ENCODE results near the gene PRKAB1. TPM values are rescaled to one million over a fixed set of nuclear protein-coding genes. Genes with fewer than 3 reads are reported as not detected.

PRKAB1 gene
- total RNA-seq, 2 donors from 2014 or later = 18.2 to 63.7 TPM

- Mint-ChIP-seq H3K27ac (peak overlapping the region in 1 of 2 donors; percentile 61), H3K9me3 (no peaks in the 10 kb centered on the region), H3K36me3 (peaks cover 48 to 65% of the 10 kb centered on the region in 2 donors)
- ATAC-seq (no peak), DNase-seq (ENCODE audit: low spot score in 2 of 2) (no peak)
Observed at GRCh38 chr12:119676022-119676421, 8.1 kb downstream of the PRKAB1 start.

- ATAC-seq (no peak), DNase-seq (ENCODE audit: low spot score in 2 of 2) (no peak)
- no peaks in the 10 kb centered on the region for H3K9me3 Mint-ChIP-seq
- H3K36me3 Mint-ChIP-seq = peaks cover 48 to 60% of the 10 kb centered on the region in 2 donors
- H3K27ac Mint-ChIP-seq = peak overlapping the region in 1 of 2 donors; percentile 61
Observed at GRCh38 chr12:119676573-119676972, 8.6 kb downstream of the PRKAB1 start.

- Mint-ChIP-seq H3K36me3 (peaks cover 36 to 48% of the 10 kb centered on the region in 2 donors), H3K9me3 (no peaks in the 10 kb centered on the region)
Observed at GRCh38 chr12:119678459-119678858, 10.5 kb downstream of the PRKAB1 start.

GRCh38 chr12:119679081-119679480 is 11.1 kb downstream of the PRKAB1 start:
- no peak for DNase-seq (ENCODE audit: low spot score in 2 of 2)
- peaks cover 33 to 48% of the 10 kb centered on the region in 2 donors for H3K36me3 Mint-ChIP-seq
- H3K9me3 Mint-ChIP-seq = no peaks in the 10 kb centered on the region
- H3K27ac Mint-ChIP-seq = no peak overlapping the region
- ATAC-seq = no peak

More at GRCh38 chr12:119678459-119678858, 10.5 kb downstream of the PRKAB1 start:
- DNase-seq (ENCODE audit: low spot score in 2 of 2) (no peak), ATAC-seq (no peak)
- H3K27ac Mint-ChIP-seq = no peak overlapping the region

GRCh38 chr12:119679490-119679889 is 11.6 kb downstream of the PRKAB1 start:
- Mint-ChIP-seq H3K27ac (peak overlapping the region in 1 of 2 donors; percentile 87), H3K9me3 (no peaks in the 10 kb centered on the region), H3K36me3 (peaks cover 29 to 44% of the 10 kb centered on the region in 2 donors)
- DNase-seq (ENCODE audit: low spot score in 2 of 2) = no peak
- no peak for ATAC-seq

- H3K36me3 Mint-ChIP-seq = peaks cover 22 to 36% of the 10 kb centered on the region in 2 donors
Observed at GRCh38 chr12:119681111-119681510, 13.2 kb downstream of the PRKAB1 start.

GRCh38 chr12:119681728-119682638 is 14.1 kb downstream of the PRKAB1 start:
- DNase-seq (ENCODE audit: low spot score in 2 of 2) (no peak), ATAC-seq (peak in 1 of 2 donors; percentile 74)
- peaks cover 15 to 31% of the 10 kb centered on the region in 2 donors for H3K36me3 Mint-ChIP-seq
- H3K27ac Mint-ChIP-seq = peak overlapping the region; percentile 87 to 96
- H3K9me3 Mint-ChIP-seq = no peaks in the 10 kb centered on the region

More at GRCh38 chr12:119681111-119681510, 13.2 kb downstream of the PRKAB1 start:
- ATAC-seq (no peak), DNase-seq (ENCODE audit: low spot score in 2 of 2) (no peak)
- Mint-ChIP-seq H3K9me3 (no peaks in the 10 kb centered on the region), H3K27ac (peak overlapping the region in 1 of 2 donors; percentile 87)

GRCh38 chr12:119682639-119683252 is 14.8 kb downstream of the PRKAB1 start:
- ATAC-seq = peak in 1 of 2 donors; percentile 21
- H3K27ac Mint-ChIP-seq = peak overlapping the region; percentile 79 to 87
- peaks cover 12 to 33% of the 10 kb centered on the region in 2 donors for H3K36me3 Mint-ChIP-seq
- DNase-seq (ENCODE audit: low spot score in 2 of 2) = no peak
- no peaks in the 10 kb centered on the region for H3K9me3 Mint-ChIP-seq

- Mint-ChIP-seq H3K36me3 (peaks cover 12 to 39% of the 10 kb centered on the region in 2 donors), H3K9me3 (no peaks in the 10 kb centered on the region), H3K27ac (peak overlapping the region in 1 of 2 donors; percentile 87)
- no peak for ATAC-seq
- DNase-seq (ENCODE audit: low spot score in 2 of 2) = no peak
Observed at GRCh38 chr12:119683413-119683812, 15.5 kb downstream of the PRKAB1 start.

GRCh38 chr12:119683816-119684215 is 15.9 kb downstream of the PRKAB1 start:
- ATAC-seq (no peak), DNase-seq (ENCODE audit: low spot score in 2 of 2) (no peak)
- H3K36me3 Mint-ChIP-seq = peaks cover 12 to 39% of the 10 kb centered on the region in 2 donors
- H3K9me3 Mint-ChIP-seq = no peaks in the 10 kb centered on the region
- H3K27ac Mint-ChIP-seq = peak overlapping the region in 1 of 2 donors; percentile 87

- no peak overlapping the region for H3K27ac Mint-ChIP-seq
- DNase-seq (ENCODE audit: low spot score in 2 of 2) (no peak), ATAC-seq (no peak)
- H3K36me3 Mint-ChIP-seq = peaks cover 7 to 38% of the 10 kb centered on the region in 2 donors
- no peaks in the 10 kb centered on the region for H3K9me3 Mint-ChIP-seq
Observed at GRCh38 chr12:119684711-119685369, 16.9 kb downstream of the PRKAB1 start.

GRCh38 chr12:119685375-119685774 is 17.4 kb downstream of the PRKAB1 start:
- H3K9me3 Mint-ChIP-seq = no peaks in the 10 kb centered on the region
- DNase-seq (ENCODE audit: low spot score in 2 of 2) (no peak), ATAC-seq (no peak)
- no peak overlapping the region for H3K27ac Mint-ChIP-seq
- peaks cover 2 to 33% of the 10 kb centered on the region in 2 donors for H3K36me3 Mint-ChIP-seq

GRCh38 chr12:119686355-119686754 is 18.4 kb downstream of the PRKAB1 start:
- Mint-ChIP-seq H3K36me3 (peaks cover 0 to 26% of the 10 kb centered on the region in 2 donors), H3K27ac (peak overlapping the region in 1 of 2 donors; percentile 4), H3K9me3 (no peaks in the 10 kb centered on the region)
- no peak for ATAC-seq
- no peak for DNase-seq (ENCODE audit: low spot score in 2 of 2)

- no peak for ATAC-seq
- no peak for DNase-seq (ENCODE audit: low spot score in 2 of 2)
- H3K36me3 Mint-ChIP-seq = peaks cover 0 to 26% of the 10 kb centered on the region in 2 donors
- no peaks in the 10 kb centered on the region for H3K9me3 Mint-ChIP-seq
- peak overlapping the region in 1 of 2 donors; percentile 4 for H3K27ac Mint-ChIP-seq
Observed at GRCh38 chr12:119686776-119687175, 18.8 kb downstream of the PRKAB1 start.

- peaks cover 0 to 21% of the 10 kb centered on the region in 2 donors for H3K36me3 Mint-ChIP-seq
- H3K27ac Mint-ChIP-seq = no peak overlapping the region
- ATAC-seq (no peak), DNase-seq (ENCODE audit: low spot score in 2 of 2) (no peak)
- no peaks in the 10 kb centered on the region for H3K9me3 Mint-ChIP-seq
Observed at GRCh38 chr12:119687406-119687805, 19.5 kb downstream of the PRKAB1 start.

GRCh38 chr12:119687879-119688278 is 19.9 kb downstream of the PRKAB1 start:
- no peak for ATAC-seq
- Mint-ChIP-seq H3K36me3 (peaks cover 0 to 21% of the 10 kb centered on the region in 2 donors), H3K27ac (peak overlapping the region in 1 of 2 donors; percentile 30)

More at GRCh38 chr12:119687879-119688278, 19.9 kb downstream of the PRKAB1 start:
- H3K9me3 Mint-ChIP-seq = no peaks in the 10 kb centered on the region
- no peak for DNase-seq (ENCODE audit: low spot score in 2 of 2)

Measured in activated naive CD4-positive, alpha-beta T cell treated with anti-CD3 and anti-CD28 coated beads, Interleukin-2, amount 50 U/mL, for 72 hours (primary cell).